WTC11 (cell line): ENCODE measurements around the gene PSMD3. TPM values are rescaled to one million over a fixed set of nuclear protein-coding genes. Genes with fewer than 3 reads are reported as not detected.

Experiments used
- ARID4B ChIP-seq: sonication (generic); formaldehyde crosslinking; IDR thresholded peaks from 2 replicates; pipeline ENCODE4 v1.8.0; 2023; ENCODE audit warnings: missing genetic modification reagents, mild to moderate bottlenecking, borderline replicate concordance
- CBFB ChIP-seq: sonication (generic); formaldehyde crosslinking; IDR thresholded peaks from 2 replicates; pipeline ENCODE4 v1.8.1; 2022; ENCODE audit warnings: mild to moderate bottlenecking, low read depth, missing genetic modification reagents
- CREB1 ChIP-seq: sonication (generic); formaldehyde crosslinking; IDR thresholded peaks from 2 replicates; pipeline ENCODE4 v1.8.0; 2023; ENCODE audit warnings: mild to moderate bottlenecking, missing genetic modification reagents
- CREM ChIP-seq: sonication (generic); formaldehyde crosslinking; IDR thresholded peaks from 2 replicates; pipeline ENCODE4 v1.8.1; 2022; ENCODE audit warnings: mild to moderate bottlenecking, missing genetic modification reagents, moderate library complexity
- FOXP1 ChIP-seq: sonication (generic); formaldehyde crosslinking; IDR thresholded peaks from 2 replicates; pipeline ENCODE4 v1.8.0; 2022; ENCODE audit warnings: missing genetic modification reagents, mild to moderate bottlenecking, moderate library complexity, borderline replicate concordance
- GRHL2 ChIP-seq: fragments of 250-450 bp; sonication (Bioruptor Pico); IDR thresholded peaks from 2 replicates; pipeline ENCODE4 v1.8.0; 2022; ENCODE audit warnings: mild to moderate bottlenecking, moderate library complexity; ENCODE audit not compliant: insufficient replicate concordance, severe bottlenecking
- JUN ChIP-seq: sonication (generic); formaldehyde crosslinking; IDR thresholded peaks from 2 replicates; pipeline ENCODE4 v1.8.0; 2023; ENCODE audit warnings: mild to moderate bottlenecking, missing genetic modification reagents
- KAT7 ChIP-seq: sonication (generic); formaldehyde crosslinking; IDR thresholded peaks from 2 replicates; pipeline ENCODE4 v1.8.1; 2023; ENCODE audit warnings: missing genetic modification reagents, mild to moderate bottlenecking, borderline replicate concordance
- MYBL2 ChIP-seq: sonication (generic); formaldehyde crosslinking; IDR thresholded peaks from 2 replicates; pipeline ENCODE4 v1.8.1; 2023; ENCODE audit warnings: mild to moderate bottlenecking, moderate library complexity, missing genetic modification reagents
- NFE2L1 ChIP-seq: sonication (generic); formaldehyde crosslinking; IDR thresholded peaks from 2 replicates; pipeline ENCODE4 v1.8.1; 2023; ENCODE audit warnings: missing genetic modification reagents
- NFYB ChIP-seq: sonication (generic); formaldehyde crosslinking; conservative IDR thresholded peaks from 2 replicates; pipeline ENCODE4 v1.8.0; 2022; ENCODE audit warnings: low read depth, missing genetic modification reagents
- NR1H2 ChIP-seq: sonication (generic); formaldehyde crosslinking; IDR thresholded peaks from 2 replicates; pipeline ENCODE4 v1.9.0; 2021; ENCODE audit warnings: mild to moderate bottlenecking, moderate library complexity, missing genetic modification reagents
- PREB ChIP-seq: sonication (generic); formaldehyde crosslinking; IDR thresholded peaks from 2 replicates; pipeline ENCODE4 v1.8.1; 2022; ENCODE audit warnings: mild to moderate bottlenecking, missing genetic modification reagents, moderate library complexity, borderline replicate concordance
- RELA ChIP-seq: sonication (generic); formaldehyde crosslinking; IDR thresholded peaks from 2 replicates; pipeline ENCODE4 v1.8.1; 2022; ENCODE audit warnings: missing genetic modification reagents, mild to moderate bottlenecking, borderline replicate concordance
- SMAD3 ChIP-seq: sonication (generic); formaldehyde crosslinking; IDR thresholded peaks from 2 replicates; pipeline ENCODE4 v1.8.0; 2022; ENCODE audit warnings: missing genetic modification reagents, mild to moderate bottlenecking, borderline replicate concordance
- SMAD4 ChIP-seq: sonication (generic); formaldehyde crosslinking; IDR thresholded peaks from 2 replicates; pipeline ENCODE4 v1.8.0; 2022; ENCODE audit warnings: mild to moderate bottlenecking, missing genetic modification reagents
- SP1 ChIP-seq: sonication (generic); formaldehyde crosslinking; conservative IDR thresholded peaks from 2 replicates; pipeline ENCODE4 v1.8.1; 2022; ENCODE audit warnings: missing genetic modification reagents
- TCF7 ChIP-seq: sonication (generic); formaldehyde crosslinking; IDR thresholded peaks from 2 replicates; pipeline ENCODE4 v1.8.0; 2022; ENCODE audit warnings: mild to moderate bottlenecking, low read depth, missing genetic modification reagents, moderate library complexity
- ZNF281 ChIP-seq: sonication (generic); formaldehyde crosslinking; IDR thresholded peaks from 2 replicates; pipeline ENCODE4 v1.8.0; 2023; ENCODE audit warnings: mild to moderate bottlenecking, missing genetic modification reagents
- ZNF416 ChIP-seq: fragments of 250-450 bp; sonication (Bioruptor Pico); IDR thresholded peaks from 2 replicates; pipeline ENCODE4 v1.9.0; 2021; ENCODE audit warnings: mild to moderate bottlenecking, inconsistent platforms
- ZNF423 ChIP-seq: fragments of 250-450 bp; sonication (Bioruptor Pico); IDR thresholded peaks from 2 replicates; pipeline ENCODE4 v2.1.2; 2022; ENCODE audit warnings: mild to moderate bottlenecking, moderate library complexity
- total RNA-seq: library from RNA; stranded (reverse); gene quantifications from 3 replicates; pipeline ENCODE4 v1.2.3, GENCODE V29; 2021
- TF ChIP-seq, protein P1 (sequence below): sonication (generic); formaldehyde crosslinking; IDR thresholded peaks from 2 replicates; pipeline ENCODE4 v1.8.0; 2022; ENCODE audit warnings: missing genetic modification reagents
- TF ChIP-seq, protein P2 (sequence below): sonication (generic); formaldehyde crosslinking; IDR thresholded peaks from 2 replicates; pipeline ENCODE4 v1.8.0; 2022; ENCODE audit warnings: mild to moderate bottlenecking, missing genetic modification reagents
- TF ChIP-seq, protein P3 (sequence below): sonication (generic); formaldehyde crosslinking; IDR thresholded peaks from 2 replicates; pipeline ENCODE4 v1.8.0; 2022; ENCODE audit warnings: mild to moderate bottlenecking, missing genetic modification reagents

Gene PSMD3
- total RNA-seq, 1 experiment from 2014 or later = 190 TPM

DNA sequence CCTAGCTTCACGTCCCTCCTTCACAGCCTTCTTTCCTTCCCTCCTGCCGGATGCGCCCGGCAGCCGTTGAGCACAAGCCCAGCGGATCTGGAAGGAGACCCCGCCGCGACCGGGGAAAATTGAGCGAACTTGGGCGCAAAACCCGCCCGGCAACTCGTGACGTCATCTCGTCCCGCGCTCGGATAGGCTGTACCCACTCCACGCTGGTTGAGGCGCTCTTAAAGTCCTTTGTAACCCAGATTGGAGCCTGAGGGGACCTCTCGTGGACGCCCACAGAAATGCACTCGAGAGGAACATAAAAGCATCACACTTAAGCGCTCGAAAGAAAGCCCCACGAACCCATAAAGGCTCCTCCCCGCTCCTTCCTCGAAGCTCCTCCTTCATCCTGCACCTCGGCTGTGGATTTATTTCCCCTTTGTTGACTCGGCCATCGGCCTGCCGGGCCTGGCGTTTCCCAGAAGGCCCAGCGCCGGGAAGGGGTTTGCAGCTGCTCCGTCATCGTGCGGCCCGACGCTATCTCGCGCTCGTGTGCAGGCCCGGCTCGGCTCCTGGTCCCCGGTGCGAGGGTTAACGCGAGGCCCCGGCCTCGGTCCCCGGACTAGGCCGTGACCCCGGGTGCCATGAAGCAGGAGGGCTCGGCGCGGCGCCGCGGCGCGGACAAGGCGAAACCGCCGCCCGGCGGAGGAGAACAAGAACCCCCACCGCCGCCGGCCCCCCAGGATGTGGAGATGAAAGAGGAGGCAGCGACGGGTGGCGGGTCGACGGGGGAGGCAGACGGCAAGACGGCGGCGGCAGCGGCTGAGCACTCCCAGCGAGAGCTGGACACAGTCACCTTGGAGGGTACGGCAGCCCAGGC, at the start of gene PSMD3 (continued):
- TF ChIP-seq ARID4B (peak; percentile 91), NR1H2 (CRISPR knock-in tag) (no peak), ZNF416 (CRISPR knock-in tag) (no peak), NFYB (CRISPR knock-in tag) (peak; percentile 70), NFE2L1 (CRISPR knock-in tag) (peak; percentile 98), CBFB (no peak; the same call in 1 of the 2 replicates), SMAD3 (CRISPR knock-in tag) (0 out of 2 replicates have a peak, but pooled peaks have one; percentile 21), CREM (CRISPR knock-in tag) (peak; percentile 92), KAT7 (CRISPR knock-in tag) (0 out of 2 replicates have a peak, but pooled peaks have one; percentile 45), FOXP1 (CRISPR knock-in tag) (peak; percentile 90), GRHL2 (CRISPR knock-in tag) (no peak), CREB1 (CRISPR knock-in tag) (0 out of 2 replicates have a peak, but pooled peaks have one; percentile 64), RELA (CRISPR knock-in tag) (no peak), PREB (CRISPR knock-in tag) (peak; percentile 75; the same call in 1 of the 2 replicates), SP1 (CRISPR knock-in tag) (peak; percentile 83), JUN (CRISPR knock-in tag) (peak; percentile 48; the same call in 1 of the 2 replicates), ZNF423 (CRISPR knock-in tag) (no peak), TCF7 (CRISPR knock-in tag) (0 out of 2 replicates have a peak, but pooled peaks have one; percentile 72), MYBL2 (CRISPR knock-in tag) (peak; percentile 91), SMAD4 (CRISPR knock-in tag) (no peak), ZNF281 (CRISPR knock-in tag) (0 out of 2 replicates have a peak, but pooled peaks have one; percentile 62)
- TF ChIP-seq, protein P1, sequence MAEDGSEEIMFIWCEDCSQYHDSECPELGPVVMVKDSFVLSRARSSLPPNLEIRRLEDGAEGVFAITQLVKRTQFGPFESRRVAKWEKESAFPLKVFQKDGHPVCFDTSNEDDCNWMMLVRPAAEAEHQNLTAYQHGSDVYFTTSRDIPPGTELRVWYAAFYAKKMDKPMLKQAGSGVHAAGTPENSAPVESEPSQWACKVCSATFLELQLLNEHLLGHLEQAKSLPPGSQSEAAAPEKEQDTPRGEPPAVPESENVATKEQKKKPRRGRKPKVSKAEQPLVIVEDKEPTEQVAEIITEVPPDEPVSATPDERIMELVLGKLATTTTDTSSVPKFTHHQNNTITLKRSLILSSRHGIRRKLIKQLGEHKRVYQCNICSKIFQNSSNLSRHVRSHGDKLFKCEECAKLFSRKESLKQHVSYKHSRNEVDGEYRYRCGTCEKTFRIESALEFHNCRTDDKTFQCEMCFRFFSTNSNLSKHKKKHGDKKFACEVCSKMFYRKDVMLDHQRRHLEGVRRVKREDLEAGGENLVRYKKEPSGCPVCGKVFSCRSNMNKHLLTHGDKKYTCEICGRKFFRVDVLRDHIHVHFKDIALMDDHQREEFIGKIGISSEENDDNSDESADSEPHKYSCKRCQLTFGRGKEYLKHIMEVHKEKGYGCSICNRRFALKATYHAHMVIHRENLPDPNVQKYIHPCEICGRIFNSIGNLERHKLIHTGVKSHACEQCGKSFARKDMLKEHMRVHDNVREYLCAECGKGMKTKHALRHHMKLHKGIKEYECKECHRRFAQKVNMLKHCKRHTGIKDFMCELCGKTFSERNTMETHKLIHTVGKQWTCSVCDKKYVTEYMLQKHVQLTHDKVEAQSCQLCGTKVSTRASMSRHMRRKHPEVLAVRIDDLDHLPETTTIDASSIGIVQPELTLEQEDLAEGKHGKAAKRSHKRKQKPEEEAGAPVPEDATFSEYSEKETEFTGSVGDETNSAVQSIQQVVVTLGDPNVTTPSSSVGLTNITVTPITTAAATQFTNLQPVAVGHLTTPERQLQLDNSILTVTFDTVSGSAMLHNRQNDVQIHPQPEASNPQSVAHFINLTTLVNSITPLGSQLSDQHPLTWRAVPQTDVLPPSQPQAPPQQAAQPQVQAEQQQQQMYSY (CRISPR knock-in tag) = peak; percentile 10
- TF ChIP-seq, protein P2, sequence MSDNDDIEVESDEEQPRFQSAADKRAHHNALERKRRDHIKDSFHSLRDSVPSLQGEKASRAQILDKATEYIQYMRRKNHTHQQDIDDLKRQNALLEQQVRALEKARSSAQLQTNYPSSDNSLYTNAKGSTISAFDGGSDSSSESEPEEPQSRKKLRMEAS = peak; percentile 93
- TF ChIP-seq, protein P3, sequence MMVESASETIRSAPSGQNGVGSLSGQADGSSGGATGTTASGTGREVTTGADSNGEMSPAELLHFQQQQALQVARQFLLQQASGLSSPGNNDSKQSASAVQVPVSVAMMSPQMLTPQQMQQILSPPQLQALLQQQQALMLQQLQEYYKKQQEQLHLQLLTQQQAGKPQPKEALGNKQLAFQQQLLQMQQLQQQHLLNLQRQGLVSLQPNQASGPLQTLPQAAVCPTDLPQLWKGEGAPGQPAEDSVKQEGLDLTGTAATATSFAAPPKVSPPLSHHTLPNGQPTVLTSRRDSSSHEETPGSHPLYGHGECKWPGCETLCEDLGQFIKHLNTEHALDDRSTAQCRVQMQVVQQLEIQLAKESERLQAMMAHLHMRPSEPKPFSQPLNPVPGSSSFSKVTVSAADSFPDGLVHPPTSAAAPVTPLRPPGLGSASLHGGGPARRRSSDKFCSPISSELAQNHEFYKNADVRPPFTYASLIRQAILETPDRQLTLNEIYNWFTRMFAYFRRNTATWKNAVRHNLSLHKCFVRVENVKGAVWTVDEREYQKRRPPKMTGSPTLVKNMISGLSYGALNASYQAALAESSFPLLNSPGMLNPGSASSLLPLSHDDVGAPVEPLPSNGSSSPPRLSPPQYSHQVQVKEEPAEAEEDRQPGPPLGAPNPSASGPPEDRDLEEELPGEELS (CRISPR knock-in tag) = peak; percentile 91
